OCI-LY7 (cell line): ENCODE data around the gene STOX2.

Source experiments
- EZH2phosphoT487 ChIP-seq: fragments of 200-600 bp; sonication (generic); IDR thresholded peaks from 2 replicates; pipeline ENCODE4 v1.6.1; 2018; ENCODE audit warnings: low read depth, borderline replicate concordance, mild to moderate bottlenecking, mixed run types, antibody characterized with exemption, low read length, moderate library complexity, mixed read lengths
- TF ChIP-seq, protein P1 (sequence below): fragments of 200-600 bp; sonication (generic); conservative IDR thresholded peaks from 2 replicates; pipeline ENCODE4 v1.5.1; 2014; ENCODE audit warnings: mild to moderate bottlenecking, antibody characterized with exemption, low read length, moderate library complexity, mixed read lengths

DNA sequence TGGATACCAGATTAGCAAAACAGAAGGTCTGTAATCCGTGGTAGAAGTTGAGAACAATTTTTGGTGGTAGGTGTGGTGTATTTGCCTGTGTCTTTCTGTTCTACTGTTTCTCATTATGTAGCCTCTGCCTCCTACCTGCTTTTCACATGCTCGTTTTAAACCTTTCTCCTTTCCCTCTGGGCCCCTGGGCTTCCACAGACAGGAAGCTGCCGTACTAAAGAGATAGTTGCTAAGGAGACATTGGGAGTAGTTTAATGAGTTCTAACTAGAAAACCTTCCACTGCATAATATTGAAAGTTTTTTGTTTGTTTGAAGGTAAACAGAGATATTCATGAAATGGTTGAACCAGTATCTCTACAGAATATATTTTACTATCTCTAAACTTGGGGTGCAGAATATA lies 107.8 kb downstream of the STOX2 start:
- TF ChIP-seq, protein P1, sequence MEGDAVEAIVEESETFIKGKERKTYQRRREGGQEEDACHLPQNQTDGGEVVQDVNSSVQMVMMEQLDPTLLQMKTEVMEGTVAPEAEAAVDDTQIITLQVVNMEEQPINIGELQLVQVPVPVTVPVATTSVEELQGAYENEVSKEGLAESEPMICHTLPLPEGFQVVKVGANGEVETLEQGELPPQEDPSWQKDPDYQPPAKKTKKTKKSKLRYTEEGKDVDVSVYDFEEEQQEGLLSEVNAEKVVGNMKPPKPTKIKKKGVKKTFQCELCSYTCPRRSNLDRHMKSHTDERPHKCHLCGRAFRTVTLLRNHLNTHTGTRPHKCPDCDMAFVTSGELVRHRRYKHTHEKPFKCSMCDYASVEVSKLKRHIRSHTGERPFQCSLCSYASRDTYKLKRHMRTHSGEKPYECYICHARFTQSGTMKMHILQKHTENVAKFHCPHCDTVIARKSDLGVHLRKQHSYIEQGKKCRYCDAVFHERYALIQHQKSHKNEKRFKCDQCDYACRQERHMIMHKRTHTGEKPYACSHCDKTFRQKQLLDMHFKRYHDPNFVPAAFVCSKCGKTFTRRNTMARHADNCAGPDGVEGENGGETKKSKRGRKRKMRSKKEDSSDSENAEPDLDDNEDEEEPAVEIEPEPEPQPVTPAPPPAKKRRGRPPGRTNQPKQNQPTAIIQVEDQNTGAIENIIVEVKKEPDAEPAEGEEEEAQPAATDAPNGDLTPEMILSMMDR = no peak
- TF ChIP-seq EZH2phosphoT487 = no peak
